ENCODE measurements around the gene RPL12.
"Not testable (repeated sequence)": the region's sequence is repeated elsewhere in the genome, so short reads cannot be mapped to it uniquely, and the experiment has no call there.

The RPL12 gene

DNA sequence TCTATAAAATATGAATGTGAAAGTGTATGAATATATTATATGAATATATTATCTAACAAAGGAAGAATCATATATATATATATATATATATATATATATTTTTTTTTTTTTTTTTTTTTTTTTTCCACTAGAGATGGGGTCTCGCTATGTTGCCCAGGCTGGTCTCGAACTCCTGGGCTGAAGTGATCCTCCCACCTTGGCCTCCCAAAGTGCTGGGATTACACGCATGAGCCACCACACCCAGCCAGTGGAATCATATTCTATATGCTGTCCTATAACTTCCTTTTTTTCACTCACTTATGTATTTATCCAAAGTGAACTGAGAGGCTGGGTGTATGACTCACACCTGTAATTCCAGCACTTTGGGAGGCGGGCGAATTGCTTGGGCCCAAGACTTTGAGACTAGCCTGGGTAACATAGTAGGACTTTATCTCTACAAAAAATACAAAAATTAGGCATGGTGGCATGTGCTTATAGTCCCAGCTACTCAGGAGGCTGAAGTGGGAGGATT, 15.3 kb upstream of the RPL12 start:
- DNase-seq: not testable (repeated sequence)

DNA sequence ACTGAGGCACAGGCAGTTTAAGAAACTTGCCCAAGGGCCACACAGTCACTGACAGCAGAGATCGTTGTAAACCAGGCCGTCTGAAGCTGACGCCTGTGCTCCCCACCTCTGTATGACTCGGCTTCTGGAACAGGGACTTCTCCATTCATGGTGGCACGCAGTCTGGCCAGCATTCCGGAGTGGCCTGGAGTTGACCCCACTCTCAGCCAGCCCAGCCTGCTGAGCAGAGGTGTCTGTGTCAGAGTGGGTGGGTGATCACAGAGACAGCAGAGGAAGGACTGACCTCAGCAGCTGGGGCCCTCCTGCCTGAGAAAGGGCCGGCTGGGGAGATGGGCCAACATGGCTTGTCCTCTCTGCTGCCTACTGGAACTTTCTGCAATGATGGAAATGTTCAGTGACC, 12.7 kb upstream of the RPL12 start:
- DNase-seq: no peak

DNA sequence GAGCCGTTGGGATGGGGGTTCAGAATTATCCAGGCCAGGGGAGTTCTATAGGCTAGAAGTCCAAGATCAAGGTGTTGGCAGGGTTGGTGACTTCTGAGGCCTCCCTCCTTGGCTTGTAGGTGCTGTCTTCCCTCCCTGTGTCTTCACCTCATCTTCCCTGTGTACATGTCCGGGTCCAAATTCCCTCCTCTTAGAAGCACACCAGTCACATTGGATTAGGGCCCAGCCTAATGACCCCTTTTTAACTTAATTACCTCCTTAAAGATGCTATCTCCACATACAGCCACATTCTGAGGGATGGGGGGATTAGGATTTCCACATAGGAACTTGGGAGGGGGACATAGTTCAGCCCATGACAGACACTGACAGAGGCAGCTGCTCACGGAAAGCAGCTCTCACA, 12.2 kb upstream of the RPL12 start:
- DNase-seq: no peak

DNA sequence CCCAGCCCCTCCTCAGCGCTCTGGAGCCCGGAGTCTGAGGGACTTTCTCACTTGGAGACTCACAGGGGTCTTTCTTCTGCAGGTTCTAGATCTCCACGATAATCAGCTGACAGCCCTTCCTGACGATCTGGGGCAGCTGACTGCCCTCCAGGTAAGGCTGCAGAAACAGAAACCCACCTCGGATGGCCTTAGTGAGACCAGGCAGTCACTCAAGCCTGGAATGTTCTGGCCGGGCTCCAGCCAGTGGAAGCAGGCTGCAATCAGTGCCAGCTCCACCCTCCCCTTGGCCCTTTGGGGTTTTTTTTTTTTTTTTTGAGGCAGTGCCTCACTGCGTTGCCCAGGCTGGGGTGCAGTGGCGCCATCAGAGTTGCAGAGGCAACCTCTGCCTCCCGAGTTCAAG, 7.7 kb upstream of the RPL12 start:
- DNase-seq: no peak

DNA sequence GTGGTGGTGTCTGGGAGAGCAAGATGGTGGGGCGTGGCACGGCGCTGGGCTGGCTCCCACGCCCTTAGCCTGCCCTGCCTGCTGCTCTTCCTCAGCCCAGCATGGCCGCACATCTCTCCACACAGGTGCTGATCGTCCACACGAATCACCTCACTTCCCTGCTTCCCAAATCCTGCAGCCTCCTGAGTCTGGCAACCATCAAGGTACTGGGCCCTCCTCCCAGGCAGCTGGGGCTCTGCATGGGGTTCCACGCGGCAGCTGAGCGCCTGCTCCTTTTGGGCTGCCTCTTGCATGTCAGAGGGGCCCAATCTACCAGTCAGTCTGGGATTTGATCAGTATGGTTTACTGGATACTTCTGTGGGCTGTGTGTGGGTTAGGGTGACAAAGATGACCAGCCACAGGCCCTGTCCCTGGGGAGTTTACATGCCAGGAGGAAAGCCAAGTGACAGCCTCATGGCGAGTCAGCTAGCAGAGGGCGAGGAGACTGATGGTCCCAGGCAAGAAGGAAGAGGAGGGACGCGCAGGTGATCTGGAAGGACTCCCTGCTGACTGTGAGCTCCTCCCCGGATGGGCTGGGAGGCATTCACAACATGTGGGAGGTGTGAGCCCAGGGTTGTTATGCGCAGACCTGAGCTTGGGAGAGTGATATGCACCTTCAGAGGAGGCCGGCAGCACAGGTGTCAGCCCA, 6.1 kb upstream of the RPL12 start:
- DNase-seq: no peak

DNA sequence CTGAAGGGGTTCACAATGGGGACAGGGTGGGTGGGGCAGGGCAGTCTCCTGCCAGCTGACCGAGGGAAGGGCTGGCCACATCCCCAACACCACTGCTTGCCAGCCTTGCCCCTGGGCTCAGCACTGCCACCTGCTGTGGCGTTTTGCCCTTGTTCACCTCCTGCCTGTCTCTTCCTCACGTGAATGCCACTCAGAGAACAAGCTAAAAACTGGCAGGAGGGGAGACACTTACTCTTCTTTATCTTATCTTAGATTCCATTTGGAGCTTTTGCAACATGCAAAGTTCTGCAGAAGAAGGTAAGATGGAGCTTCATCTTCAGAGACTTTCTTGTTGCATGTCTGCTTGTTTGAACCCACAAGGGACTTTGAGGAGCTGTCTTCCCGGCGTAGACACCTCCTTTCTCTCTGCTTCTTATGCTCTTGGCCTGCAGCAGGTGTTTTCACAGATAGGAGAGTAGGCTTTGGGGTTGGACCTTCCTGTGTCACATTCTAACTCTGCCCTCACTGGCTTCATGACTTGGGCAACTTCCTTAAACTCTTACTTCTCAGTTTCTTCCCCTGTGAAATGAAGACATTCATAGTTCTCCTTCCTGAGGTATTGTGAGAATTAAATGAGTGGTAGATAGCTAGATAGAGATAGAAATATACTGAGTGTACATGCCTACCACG, 4.3 kb upstream of the RPL12 start:
- DNase-seq: peak; percentile 95

DNA sequence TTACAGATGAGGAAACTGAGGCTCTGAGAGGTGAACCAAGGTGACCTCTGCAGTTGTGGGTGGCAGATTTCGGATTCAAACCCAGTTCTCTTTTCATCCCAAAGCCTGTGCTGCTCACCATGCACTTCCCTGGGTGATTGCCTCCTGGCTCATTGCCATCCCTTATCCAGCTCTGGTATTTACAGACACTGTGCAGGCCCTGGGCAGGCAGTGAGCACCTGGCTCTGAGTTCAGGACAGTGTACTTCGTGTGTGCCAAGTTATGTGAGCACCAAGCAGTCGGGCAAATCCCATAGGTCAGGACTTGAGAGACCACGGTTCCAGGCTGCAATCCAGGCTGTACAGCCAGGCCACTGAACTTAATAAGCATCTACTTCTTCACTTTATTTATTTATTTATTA, 1.5 kb upstream of the RPL12 start:
- DNase-seq: peak; percentile 76

DNA sequence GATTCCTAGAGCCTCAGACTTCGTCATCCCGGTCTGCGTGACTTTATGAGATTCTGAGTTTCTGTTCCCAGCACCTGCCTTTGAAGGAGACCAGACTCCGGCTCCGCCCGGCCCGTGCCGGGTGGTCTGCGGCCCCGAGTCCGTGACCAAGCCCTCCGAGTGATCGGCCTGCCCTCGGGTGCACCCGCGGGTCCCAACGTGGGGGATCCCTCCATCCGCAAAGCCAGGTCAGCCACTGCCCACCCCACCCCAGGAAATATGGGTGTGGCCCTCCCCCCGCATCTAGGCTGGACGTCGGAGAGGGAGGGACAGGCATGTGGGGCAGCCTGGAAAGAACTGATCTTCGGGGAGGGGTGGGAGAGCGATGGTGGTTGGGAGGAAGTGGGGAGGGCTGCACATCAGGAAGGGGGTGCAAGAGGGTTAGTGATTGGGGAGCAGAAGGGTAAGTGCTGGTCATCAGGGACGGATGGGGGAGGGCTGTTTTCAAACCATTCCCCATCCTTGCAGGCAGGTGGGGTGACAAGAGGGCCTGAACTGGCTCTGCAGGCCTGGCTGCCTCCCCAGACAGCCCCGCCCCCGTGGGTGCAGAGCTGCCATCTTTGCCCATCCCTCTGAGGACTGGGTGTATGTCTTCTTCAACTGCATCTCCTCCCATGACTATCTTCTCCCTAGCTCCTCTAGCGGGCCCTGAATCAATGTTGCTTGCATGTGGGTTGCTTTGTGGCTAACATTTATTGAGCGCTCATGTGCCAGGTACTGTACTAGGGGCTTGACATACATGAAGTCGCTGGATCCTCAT, 851 bp upstream of the RPL12 start:
- DNase-seq: peak; percentile 86

DNA sequence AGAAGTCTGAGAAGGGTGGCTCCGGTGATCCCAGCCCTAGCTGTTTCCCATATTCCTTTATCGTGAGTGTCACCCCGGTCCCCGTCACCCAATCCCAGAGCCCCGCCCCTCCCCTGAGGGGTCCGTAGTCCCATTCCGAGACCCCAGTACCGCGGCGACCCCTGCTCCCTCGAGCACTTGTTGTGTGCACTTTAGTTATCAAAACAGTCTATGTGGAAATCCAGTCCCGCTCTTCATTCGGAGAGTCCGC, 327 bp upstream of the RPL12 start:
- DNase-seq: no peak

DNA sequence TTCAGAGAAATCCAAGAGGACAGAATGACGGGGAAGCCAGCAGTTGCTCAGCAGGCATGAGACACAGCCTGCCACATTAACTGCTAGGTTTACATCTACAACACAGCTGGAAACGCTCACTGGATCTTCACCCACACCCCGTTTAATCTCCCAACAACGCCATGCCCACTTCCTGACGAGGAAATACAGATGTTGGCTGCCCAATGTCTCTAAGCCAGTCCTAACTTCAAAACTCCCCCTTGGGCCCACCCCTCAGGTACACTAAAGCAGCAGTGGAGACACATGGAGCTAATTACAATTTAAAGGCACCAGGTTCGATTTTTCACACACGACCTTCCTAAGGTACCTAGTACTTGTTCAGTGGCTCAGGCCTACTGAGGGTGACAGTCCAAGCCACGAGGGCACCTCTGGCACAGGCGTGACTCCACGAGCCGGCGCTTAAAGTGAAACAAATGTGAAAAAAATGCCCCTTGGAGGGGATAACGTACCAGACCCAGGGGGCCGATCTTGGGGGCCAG, 904 bp downstream of the RPL12 start:
- DNase-seq: peak; percentile 58

DNA sequence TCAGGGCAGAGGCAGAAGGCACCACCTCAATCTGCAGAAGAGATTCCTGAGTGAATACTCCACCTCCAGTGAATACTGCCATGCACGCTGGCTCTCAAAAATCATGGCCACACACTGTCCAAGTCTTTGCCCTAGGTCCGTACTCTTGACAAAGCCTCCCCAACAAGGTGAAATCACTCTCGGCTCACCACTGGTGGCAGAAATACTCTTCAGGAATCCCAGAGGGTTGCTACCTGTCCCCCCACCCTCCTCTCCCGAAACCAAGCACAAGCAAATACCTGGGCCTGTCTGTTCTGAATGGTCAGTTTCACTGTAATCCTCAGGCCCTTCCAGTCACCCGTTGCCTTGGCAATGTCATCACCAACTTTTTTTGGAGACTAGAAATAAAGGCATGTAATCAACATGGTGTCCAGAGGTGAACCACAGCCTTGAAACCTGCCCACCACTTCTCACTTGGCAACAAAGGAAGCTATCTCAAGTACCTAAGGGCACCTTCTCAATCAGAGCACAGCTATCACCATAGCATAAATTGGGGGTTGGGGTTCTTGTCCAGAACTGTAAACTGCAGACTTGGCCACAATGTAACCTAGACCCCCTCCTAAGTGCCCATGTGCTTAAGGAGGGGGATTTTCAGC, 1.8 kb downstream of the RPL12 start:
- DNase-seq: no peak

DNA sequence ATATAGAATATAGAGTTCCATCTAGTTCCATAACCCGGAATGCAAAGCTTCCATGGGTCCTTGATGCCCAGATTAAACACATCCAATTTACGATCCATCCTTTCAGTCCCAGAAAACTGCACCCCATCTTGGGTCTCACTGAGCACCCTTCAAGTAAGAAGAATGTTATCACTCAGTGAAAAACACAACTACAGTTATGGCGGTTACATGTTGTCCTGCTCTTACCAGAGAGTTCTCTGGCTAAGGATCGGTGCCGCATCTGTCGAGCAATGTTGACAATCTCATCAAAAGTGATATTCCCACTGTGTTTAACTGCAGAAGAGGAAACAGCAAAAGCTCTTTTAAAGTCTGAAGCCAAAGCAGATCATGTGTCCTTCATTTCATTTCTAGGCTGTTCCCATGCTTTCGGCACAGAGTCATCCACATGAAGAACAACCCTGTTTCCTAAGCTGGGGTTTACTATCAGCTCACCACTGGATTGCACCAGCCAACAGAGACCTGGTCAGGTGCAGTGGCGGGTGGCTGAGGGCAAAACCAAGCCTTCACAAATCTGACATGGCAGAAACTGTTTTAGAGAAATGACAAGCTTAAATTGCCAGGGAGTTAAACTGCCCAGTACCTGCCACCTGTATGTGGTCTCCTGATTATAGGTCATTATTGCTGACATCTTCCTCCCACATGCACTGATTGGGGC, 2.9 kb downstream of the RPL12 start:
- DNase-seq: no peak

DNA sequence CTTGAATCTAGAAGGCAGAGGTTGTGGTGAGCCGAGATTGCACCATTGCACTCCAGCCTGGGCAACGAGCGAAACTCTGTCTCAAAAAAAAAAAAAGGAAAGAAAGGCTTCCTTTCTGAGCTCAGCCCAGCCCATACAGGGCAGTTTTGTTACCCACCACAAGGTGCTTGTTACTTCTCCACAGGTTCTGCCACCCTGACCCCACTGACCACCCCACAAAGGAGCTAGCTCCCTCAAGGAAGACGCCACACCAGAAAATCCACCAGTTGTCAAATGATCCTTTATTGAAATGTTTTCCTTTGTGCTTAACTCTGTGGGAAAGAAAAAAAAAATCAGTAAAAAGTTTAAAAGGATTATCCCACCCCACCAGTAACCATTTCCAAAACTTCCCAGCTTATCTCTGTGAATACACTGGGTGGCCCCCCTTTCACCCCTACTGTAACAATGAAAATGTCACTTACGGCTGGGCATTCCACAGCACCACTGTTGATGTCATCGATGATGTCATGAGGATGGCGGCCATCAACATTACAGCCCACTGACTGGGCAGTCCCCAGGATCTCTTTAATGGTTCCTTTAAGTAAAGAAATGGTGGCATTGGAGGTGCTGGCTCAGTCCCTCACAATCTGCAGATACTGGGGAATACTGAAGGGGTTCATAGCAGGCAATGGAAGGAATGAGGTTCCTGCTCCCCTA, 3.6 kb downstream of the RPL12 start:
- no peak for DNase-seq

DNA sequence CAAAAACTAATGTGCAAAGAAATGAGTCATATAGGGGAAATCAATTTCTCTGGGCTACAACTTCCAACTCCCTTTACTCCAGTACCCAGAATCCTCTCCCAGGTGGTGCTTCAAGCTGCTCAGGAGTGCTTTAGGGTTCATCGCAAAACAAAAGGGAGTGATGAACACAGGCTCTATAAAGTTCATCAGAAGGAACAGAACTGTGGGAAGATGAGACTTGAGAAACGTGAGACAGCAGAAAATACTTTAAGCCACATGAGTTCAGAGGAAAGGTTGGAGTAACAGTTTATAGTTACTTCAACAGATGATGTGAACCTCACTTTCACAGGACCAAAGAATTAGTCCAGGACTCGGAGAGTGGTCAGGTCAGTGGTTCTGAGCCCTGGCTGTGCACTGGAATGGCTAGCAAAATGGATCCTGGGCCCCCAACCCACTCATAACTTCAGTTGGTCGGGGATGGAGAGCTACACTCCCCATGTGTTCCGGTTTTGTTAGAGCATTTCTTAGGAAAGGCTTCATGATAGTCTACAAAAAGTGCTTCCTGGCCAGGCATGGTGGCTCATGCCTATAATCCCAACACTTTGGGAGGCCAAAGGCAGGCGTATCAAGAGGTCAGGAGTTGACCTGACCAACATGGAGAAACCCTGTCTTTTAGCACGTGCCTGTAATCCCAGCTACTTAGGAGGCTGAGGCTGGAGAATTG, 4.3 kb downstream of the RPL12 start:
- peak; percentile 42 for DNase-seq

DNA sequence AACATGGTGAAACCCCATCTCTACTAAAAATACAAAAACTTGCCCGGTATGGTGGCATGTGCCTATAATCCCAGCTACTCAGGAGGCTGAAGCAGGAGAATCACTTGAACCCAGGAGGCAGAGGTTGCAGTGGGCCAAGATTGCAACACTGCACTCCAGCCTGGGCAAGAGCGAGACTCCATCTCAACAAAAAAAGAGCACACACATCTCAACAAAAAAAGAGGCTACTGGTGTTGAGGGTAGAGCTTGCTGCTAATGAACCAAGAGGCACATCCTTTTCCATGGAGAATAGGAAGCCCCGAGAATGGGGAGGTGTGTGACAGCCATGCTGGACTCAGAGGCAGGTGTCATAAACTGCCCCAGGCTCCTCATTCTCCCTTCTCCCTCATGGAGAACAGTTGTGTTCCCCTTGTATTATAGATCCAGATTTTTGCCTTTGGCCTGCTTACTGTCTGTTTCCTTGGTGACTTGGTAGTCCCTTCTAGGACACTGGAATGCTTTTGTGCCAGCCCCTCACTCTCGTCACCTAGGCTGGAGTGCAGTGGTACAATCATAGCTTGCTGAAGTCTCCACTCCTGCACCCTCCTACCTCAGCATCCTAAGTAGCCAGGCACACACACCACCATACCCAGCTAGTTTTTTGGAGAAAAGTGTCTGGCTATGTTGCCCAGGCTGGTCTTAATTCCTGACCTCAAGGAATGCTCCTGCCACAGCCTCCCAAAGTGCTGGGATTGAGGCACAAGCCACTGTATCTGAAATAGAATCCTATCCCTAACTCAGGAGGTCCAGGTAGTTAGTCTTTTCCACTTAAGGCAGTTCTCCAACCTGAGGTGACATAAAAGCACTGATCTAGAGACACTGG, 5.1 kb downstream of the RPL12 start:
- DNase-seq: peak; percentile 62

DNA sequence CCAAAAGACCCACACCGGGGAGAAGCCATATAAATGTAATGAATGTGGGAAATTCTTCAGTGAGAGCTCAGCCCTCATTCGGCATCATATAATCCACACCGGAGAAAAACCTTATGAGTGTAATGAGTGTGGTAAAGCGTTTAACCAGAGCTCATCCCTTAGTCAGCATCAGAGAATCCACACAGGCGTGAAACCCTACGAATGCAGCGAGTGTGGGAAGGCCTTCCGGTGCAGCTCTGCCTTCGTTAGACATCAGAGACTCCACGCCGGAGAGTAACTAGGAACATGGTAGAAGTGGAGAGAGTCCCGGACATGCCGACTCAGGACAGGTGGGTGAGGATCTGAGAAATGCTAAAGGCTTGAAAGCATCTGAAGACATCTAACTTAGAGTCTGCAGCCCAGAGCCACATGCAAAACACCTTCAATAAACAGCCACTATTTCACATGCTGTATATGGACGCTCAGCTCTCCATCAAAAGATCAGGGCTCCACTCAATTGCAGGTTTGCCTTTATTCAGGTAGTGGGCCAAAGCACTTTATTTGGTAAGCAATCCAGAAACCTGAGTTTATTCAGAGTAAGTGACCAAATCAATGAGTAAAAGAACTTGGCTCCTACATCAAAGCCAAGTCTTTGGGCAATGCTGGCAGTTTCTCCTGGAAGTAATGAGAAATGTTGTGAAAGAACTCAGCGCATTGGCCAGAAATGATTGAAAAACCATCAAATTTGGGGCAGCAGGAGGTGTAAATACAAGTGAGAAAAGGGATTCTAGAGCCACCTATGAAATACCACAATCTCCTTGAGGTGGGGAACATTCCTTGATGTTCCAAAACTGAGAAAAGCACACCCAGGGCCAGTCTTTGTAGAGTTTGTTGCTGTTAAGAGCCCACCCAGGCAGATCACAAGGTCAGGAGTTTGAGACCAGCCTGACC, 6.0 kb downstream of the RPL12 start:
- DNase-seq: peak; percentile 51

DNA sequence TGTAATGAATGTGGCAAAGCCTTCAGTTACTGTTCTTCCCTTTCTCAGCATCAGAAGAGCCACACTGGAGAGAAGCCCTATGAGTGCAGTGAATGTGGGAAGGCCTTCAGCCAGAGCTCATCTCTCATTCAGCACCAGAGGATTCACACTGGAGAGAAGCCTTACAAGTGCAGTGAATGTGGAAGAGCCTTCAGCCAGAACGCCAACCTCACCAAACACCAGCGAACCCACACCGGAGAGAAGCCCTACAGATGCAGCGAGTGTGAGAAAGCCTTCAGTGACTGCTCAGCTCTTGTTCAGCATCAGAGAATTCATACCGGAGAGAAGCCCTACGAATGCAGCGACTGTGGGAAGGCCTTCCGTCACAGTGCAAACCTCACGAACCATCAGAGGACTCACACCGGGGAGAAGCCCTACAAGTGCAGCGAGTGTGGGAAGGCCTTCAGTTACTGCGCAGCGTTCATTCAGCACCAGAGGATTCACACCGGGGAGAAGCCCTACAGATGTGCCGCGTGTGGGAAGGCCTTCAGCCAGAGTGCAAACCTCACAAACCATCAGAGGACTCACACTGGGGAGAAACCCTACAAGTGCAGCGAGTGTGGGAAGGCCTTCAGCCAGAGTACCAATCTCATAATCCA, 6.8 kb downstream of the RPL12 start:
- peak; percentile 37 for DNase-seq

DNA sequence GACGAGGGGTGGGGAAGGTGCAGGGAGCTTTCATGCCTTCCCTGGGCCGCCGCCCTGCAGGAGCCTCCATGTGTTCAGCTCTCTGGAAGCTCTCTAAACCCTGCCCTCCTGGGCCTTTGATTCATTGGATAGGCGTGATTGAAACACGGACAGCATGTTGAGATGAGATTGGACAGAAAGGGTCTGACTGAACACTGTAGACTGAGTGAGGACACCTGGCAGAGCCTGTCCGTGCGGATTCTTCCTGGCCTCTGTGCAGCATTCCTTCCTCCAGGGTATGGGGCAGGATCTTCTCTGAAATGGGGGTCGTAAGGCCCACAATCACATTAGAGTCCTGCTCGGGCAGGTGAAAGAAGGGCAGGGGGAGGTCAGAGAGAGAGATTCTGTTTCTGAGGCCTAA, 12.8 kb downstream of the RPL12 start:
- no peak for DNase-seq
